ENCODE measurements around the gene FAM32A. TPM values are rescaled to one million over a fixed set of nuclear protein-coding genes. Genes with fewer than 3 reads are reported as not detected.

Gene FAM32A
- total RNA-seq, 1 experiment from 2014 or later = 44.6 TPM

GRCh38 chr19:16213076-16213475 is 27.9 kb downstream of the FAM32A start:
- no peak overlapping the region for H3K4me3 ChIP-seq (ENCODE audit: low read depth in 2 of 2, low read length in 2 of 2)
- no peaks in the 10 kb centered on the region; the same call in 1 of the 2 replicates for H3K36me3 ChIP-seq (ENCODE audit: control insufficient read depth, insufficient read depth, low read length)
- no peaks in the 10 kb centered on the region for H3K4me1 ChIP-seq (ENCODE audit: control insufficient read depth, insufficient read depth, low read length)
- BruUV-seq (replicated peaks) = no TSS peak
- no peaks in the 10 kb centered on the region for H3K27me3 ChIP-seq (ENCODE audit: control insufficient read depth, insufficient read depth, low read length)
- TF ChIP-seq SIN3A (IDR thresholded peaks at IDR 0.05; ENCODE audit: borderline replicate concordance, insufficient read depth, low read depth, low read length) (no peak), POLR2AphosphoS5 (IDR thresholded peaks at IDR 0.05; ENCODE audit: low read depth, low read length) (no peak), TCF7L2 (IDR thresholded peaks at IDR 0.05; ENCODE audit: low read depth, low read length) (no peak)
- TF ChIP-seq, protein P1, sequence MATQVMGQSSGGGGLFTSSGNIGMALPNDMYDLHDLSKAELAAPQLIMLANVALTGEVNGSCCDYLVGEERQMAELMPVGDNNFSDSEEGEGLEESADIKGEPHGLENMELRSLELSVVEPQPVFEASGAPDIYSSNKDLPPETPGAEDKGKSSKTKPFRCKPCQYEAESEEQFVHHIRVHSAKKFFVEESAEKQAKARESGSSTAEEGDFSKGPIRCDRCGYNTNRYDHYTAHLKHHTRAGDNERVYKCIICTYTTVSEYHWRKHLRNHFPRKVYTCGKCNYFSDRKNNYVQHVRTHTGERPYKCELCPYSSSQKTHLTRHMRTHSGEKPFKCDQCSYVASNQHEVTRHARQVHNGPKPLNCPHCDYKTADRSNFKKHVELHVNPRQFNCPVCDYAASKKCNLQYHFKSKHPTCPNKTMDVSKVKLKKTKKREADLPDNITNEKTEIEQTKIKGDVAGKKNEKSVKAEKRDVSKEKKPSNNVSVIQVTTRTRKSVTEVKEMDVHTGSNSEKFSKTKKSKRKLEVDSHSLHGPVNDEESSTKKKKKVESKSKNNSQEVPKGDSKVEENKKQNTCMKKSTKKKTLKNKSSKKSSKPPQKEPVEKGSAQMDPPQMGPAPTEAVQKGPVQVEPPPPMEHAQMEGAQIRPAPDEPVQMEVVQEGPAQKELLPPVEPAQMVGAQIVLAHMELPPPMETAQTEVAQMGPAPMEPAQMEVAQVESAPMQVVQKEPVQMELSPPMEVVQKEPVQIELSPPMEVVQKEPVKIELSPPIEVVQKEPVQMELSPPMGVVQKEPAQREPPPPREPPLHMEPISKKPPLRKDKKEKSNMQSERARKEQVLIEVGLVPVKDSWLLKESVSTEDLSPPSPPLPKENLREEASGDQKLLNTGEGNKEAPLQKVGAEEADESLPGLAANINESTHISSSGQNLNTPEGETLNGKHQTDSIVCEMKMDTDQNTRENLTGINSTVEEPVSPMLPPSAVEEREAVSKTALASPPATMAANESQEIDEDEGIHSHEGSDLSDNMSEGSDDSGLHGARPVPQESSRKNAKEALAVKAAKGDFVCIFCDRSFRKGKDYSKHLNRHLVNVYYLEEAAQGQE (IDR thresholded peaks at IDR 0.05; ENCODE audit: insufficient read depth in 1 of 2, low read depth in 2 of 2, low read length in 1 of 2) = no peak
- TF ChIP-seq, protein P2, sequence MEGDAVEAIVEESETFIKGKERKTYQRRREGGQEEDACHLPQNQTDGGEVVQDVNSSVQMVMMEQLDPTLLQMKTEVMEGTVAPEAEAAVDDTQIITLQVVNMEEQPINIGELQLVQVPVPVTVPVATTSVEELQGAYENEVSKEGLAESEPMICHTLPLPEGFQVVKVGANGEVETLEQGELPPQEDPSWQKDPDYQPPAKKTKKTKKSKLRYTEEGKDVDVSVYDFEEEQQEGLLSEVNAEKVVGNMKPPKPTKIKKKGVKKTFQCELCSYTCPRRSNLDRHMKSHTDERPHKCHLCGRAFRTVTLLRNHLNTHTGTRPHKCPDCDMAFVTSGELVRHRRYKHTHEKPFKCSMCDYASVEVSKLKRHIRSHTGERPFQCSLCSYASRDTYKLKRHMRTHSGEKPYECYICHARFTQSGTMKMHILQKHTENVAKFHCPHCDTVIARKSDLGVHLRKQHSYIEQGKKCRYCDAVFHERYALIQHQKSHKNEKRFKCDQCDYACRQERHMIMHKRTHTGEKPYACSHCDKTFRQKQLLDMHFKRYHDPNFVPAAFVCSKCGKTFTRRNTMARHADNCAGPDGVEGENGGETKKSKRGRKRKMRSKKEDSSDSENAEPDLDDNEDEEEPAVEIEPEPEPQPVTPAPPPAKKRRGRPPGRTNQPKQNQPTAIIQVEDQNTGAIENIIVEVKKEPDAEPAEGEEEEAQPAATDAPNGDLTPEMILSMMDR (IDR thresholded peaks at IDR 0.05) = no peak
- ChIA-PET POLR2A (no interaction called here), CTCF (no interaction called here)
- in situ Hi-C loops (cut with HindIII; ENCODE audit: low pct_unique_long_range_greater_than_20kb, low sequenced_read_pairs) = no loop called here
- ATAC-seq = no peak
- DNase-seq (ENCODE audit: low read depth, low spot score) = no peak
- intact Hi-C loops (cut with micrococcal nuclease; ENCODE audit: unreplicated experiment) = no loop called here
- H3K9me3 ChIP-seq (ENCODE audit: control insufficient read depth, insufficient read depth, low read depth, low read length) = no peaks in the 10 kb centered on the region
- H3K27ac ChIP-seq (ENCODE audit: low read length) = no peak overlapping the region

DNA sequence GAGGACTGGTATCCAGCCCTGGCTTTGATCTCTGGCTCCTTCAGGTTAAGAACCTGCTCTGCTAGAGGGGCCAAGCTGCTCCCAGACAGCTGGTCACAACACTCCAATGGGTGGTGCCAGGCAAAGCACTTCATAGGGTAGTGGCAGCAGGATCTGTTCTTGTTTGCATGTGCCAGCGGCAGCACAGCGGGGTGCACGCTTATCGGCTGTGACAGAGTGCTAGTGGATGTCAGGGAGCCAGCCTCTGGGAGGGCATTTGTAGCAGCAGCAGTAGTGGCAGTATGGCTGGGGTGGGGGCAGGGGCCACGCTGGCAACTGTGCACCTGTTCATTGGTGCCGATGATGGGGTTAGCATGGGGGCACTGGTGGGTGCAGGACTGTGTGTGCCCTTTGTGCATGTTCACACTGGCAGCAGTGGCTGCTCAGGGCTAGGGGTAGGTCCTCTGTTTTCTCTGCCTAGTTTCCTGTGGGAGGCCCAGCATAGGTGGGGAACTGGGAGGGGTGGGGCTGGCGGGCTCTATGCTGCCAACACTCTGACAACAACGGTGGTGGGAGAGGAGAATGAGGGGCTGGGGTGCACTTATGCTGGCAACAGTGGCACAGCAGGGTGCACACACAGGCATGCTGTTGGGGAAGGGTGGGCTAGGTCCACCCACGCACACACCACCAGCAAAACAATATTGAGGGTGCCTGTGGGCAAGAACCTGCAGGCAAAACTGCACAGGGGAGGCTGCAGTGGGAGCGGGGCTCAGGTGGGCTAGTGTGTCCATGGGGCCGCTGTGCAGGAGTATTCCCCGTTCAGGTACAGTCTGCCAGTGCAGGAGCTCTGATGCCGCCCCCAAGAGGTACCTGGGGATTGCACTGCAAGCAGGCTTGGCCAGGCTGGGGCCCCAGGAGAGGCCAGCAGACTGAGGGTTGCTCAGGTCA is 31.8 kb downstream of the FAM32A start:
- no peaks in the 10 kb centered on the region for H3K4me1 ChIP-seq (ENCODE audit: control insufficient read depth, insufficient read depth, low read length)
- H3K9me3 ChIP-seq (ENCODE audit: control insufficient read depth, insufficient read depth, low read depth, low read length) = peaks cover 8% of the 10 kb centered on the region; the same call in 1 of the 2 replicates
- TF ChIP-seq POLR2AphosphoS5 (IDR thresholded peaks at IDR 0.05; ENCODE audit: low read depth, low read length) (no peak), TCF7L2 (IDR thresholded peaks at IDR 0.05; ENCODE audit: low read depth, low read length) (no peak), SIN3A (IDR thresholded peaks at IDR 0.05; ENCODE audit: borderline replicate concordance, insufficient read depth, low read depth, low read length) (no peak)
- TF ChIP-seq, protein P2 (IDR thresholded peaks at IDR 0.05) = no peak
- TF ChIP-seq, protein P1 (IDR thresholded peaks at IDR 0.05; ENCODE audit: insufficient read depth in 1 of 2, low read depth in 2 of 2, low read length in 1 of 2) = no peak
- H3K27ac ChIP-seq (ENCODE audit: low read length) = no peak overlapping the region
- CTCF ChIA-PET = no interaction called here
- no peak for DNase-seq (ENCODE audit: low read depth, low spot score)
- H3K4me3 ChIP-seq (ENCODE audit: low read depth in 2 of 2, low read length in 2 of 2) = no peak overlapping the region
- intact Hi-C loops (cut with micrococcal nuclease; ENCODE audit: unreplicated experiment) = no loop called here
- peak; percentile 42 for ATAC-seq
- in situ Hi-C loops (cut with HindIII; ENCODE audit: low pct_unique_long_range_greater_than_20kb, low sequenced_read_pairs) = no loop called here
- H3K27me3 ChIP-seq (ENCODE audit: control insufficient read depth, insufficient read depth, low read length) = no peaks in the 10 kb centered on the region
- POLR2A ChIA-PET = no interaction called here
- no peaks in the 10 kb centered on the region for H3K36me3 ChIP-seq (ENCODE audit: control insufficient read depth, insufficient read depth, low read length)
- BruUV-seq (replicated peaks) = no TSS peak
